CMK (cell line): ENCODE results near the gene CA6.
"Not testable (repeated sequence)": the region's sequence is repeated elsewhere in the genome, so short reads cannot be mapped to it uniquely, and the experiment has no call there.

Experiments
- DNase-seq: peaks from one replicate; pipeline ENCODE4 v3.0.0-alpha.2; 2010; ENCODE audit warnings: low read depth

The CA6 gene

DNA sequence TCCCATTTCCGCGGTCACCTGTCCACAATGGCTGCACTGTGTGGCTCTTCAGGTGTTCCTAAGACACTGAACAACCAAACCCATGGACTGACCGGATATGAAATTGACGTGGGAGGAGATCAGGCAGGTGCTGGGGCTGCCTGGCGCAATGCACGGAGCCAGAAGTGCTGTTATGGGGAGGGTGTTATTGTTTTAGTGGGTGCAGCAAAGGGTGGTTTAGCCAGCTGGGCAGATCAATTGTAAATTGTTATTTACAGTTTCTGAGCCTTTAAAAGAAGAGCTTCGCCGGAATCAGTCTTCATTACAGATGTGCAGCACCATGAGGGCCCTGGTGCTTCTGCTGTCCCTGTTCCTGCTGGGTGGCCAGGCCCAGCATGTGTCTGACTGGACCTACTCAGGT, at the start of gene CA6:
TSS of gene CA6 (plus strand) at position 301 of the 400 bp plus-strand sequence. CDS start at position 320, 19 bp downstream.
- no peak for DNase-seq

GRCh38 chr1:8896775-8897174, 48.9 kb upstream of the CA6 start:
- not testable (repeated sequence) for DNase-seq

GRCh38 chr1:8897505-8897904, 48.2 kb upstream of the CA6 start:
- DNase-seq, result not testable (repeated sequence)

DNA sequence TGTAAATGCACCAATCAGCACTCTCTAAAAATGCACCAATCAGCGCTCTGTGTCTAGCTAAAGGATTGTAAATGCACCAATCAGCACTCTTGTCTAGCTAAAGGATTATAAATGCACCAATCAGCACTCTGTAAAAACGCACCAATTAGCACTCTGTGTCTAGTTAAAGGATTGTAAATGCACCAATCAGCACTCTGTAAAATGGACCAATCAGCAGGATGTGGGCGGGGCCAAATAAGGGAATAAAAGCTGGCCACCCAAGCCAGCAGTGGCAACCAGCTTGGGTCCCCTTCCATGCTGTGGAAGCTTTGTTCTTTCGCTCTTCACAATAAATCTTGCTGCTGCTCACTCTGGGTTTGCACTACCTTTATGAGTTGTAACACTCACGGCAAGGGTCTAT, 47.2 kb upstream of the CA6 start:
- not testable (repeated sequence) for DNase-seq

GRCh38 chr1:8899046-8899445, 46.6 kb upstream of the CA6 start:
- no peak for DNase-seq

DNA sequence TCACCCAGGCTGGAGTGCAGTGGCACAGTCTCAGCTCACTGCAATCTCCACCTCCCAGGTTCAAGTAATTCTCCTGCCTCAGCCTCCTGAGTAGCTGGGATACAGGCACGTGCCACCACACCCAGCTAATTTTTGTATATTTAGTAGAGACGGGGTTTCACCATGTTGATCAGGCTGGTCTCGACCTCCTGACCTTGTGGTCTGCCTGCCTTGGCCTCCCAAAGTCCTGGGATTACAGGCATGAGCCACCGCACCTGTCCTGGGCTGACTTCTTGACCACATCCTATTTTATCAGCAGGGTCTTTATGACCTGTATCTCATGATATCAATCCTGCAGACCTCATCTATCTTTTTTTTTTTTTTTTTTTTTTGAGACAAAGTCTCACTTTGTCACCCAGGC, 45.0 kb upstream of the CA6 start:
- not testable (repeated sequence) for DNase-seq

DNA sequence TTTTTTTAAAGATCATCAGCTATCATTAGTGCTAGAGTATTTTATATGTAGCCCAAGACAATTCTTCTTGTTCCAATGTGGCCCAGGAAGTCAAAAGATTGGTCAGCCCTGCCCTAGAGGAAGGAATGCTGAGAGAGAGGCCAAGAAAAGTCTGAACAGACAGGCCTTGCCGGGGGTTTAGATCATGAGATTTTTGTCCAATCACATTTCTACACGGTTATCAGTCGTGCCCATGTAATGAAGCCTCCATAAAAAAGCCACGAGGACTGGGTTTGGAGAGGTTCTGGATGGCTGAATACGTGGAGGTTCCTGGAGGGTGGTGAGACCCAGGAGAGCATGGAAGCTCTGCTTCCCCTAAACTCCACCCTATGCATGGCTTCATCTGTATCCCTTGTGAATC, 42.9 kb upstream of the CA6 start:
- no peak for DNase-seq

GRCh38 chr1:8903410-8903809, 42.3 kb upstream of the CA6 start:
- DNase-seq, result no peak

GRCh38 chr1:8903908-8904650, 41.6 kb upstream of the CA6 start:
- DNase-seq, result no peak

DNA sequence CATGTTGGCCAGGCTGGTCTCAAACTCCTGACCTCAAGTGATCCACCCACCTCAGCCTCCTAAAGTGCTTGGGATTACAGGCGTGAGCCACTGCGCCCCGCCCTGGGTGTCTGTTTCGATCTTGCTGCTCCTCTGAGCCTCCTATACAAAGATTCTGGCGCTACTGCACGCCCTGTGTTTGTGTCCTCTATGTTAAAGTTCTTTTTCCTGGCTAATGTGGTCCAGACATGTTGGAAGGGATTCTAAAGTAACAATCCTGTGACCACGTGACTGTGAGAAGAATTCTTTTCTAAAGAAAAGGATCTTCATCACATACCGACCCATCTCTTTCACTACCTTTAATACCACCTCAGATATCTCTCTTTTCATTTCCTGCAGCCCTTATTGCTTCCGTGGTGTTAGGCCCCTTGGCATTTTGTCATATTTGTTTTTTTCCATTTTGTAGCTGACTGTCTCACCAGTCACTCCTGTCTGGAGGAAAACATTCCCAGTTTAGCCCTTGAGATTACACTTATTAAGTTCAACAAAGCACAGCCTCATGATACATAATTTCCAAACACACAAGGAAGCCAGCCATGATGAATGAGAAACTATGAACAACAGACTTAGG, 40.0 kb upstream of the CA6 start:
- DNase-seq, result no peak

GRCh38 chr1:8908388-8909151, 37.1 kb upstream of the CA6 start:
- no peak for DNase-seq

- DNase-seq, result no peak
Measured at GRCh38 chr1:8910331-8910730, 35.3 kb upstream of the CA6 start.

DNA sequence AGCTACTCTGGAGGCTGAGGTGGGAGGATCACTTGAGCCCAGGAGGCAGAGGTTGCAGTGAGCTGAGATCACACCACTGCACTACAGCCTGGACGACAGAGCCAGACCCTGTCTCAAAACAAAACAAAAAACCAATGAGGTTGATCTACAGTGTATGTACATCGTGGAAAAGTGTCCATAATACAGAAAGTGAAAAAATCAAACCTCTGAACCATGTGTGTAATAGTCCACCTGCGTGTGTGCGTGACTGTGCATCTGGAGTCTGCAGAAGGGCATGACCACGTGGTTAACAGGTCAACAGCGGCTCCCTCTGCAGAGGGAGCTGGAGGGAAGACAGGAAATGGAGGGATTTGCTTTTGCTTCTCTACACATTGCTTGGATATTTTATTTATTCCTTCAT, 34.8 kb upstream of the CA6 start:
- DNase-seq, result no peak

- DNase-seq, result no peak
Measured at GRCh38 chr1:8911416-8912309, 34.0 kb upstream of the CA6 start.

- no peak for DNase-seq
Measured at GRCh38 chr1:8913457-8913856, 32.2 kb upstream of the CA6 start.

DNA sequence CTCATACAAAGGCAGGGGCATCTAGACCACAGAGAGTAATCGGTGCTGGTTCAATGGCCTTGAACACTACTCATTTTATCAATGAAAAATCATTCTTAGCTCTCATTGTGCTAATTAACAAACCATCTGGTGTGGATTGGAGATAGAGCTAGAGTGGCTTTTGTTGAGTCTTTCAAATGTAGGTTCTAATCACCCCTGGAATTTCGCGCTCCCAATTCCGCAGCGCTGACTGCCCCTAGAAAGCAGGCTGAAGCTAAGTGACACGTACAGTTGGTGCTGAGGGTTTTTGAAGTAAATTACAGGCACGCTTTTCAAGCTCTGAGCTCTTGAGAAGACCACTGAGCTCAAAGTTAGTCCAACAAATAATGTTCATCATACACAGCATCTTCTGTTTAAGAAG, 31.2 kb upstream of the CA6 start:
- no peak for DNase-seq

- DNase-seq, result no peak
Measured at GRCh38 chr1:8915446-8915845, 30.2 kb upstream of the CA6 start.

- not testable (repeated sequence) for DNase-seq
Measured at GRCh38 chr1:8917536-8917935, 28.1 kb upstream of the CA6 start.

GRCh38 chr1:8922962-8923361, 22.7 kb upstream of the CA6 start:
- no peak for DNase-seq

DNA sequence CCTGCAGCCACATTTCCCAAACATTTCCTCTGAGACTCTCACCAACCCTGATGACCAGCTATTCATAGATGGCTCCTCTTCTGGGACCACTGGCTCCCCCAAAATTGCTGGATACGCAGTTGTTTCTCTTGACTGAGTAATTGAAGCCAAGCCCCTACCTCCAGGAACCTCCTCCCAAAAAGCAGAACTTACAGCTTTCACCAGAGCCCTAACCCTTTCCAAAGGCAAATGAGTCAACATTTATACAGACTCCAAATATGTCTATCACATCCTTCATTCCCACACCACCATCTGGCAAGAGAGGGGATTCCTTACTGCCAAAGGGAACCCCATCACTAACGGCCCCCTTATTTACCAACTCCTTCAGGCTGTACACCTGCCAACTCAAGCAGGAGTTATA, 20.3 kb upstream of the CA6 start:
- no peak for DNase-seq

GRCh38 chr1:8925960-8926359, 19.7 kb upstream of the CA6 start:
- DNase-seq, result no peak
